Ascending aorta (tissue), 2 donors: ENCODE results near the gene KBTBD4. TPM values are rescaled to one million over a fixed set of nuclear protein-coding genes. Genes with fewer than 3 reads are reported as not detected.
A peak's percentile ranks its signal among the peaks of the same experiment; 100 is the strongest.

ENCODE experiments used
- DNase-seq, 2 donors: peaks; one replicate each; pipeline ENCODE4 v3.0.0-alpha.2; 2019; ENCODE audit warnings: low spot score in 2 of 2
- H3K27ac ChIP-seq, 2 donors: fragments of 200-600 bp; sonication (generic); one replicate each; pipeline ENCODE4 v1.5.1; 2016 to 2017; ENCODE audit warnings: mild to moderate bottlenecking in 1 of 2
- H3K27me3 ChIP-seq: fragments of 200-600 bp; sonication (generic); one replicate; pipeline ENCODE4 v1.5.1; 2017
- H3K36me3 ChIP-seq, 2 donors: fragments of 200-600 bp; sonication (generic); one replicate each; pipeline ENCODE4 v1.5.1; 2016
- H3K4me1 ChIP-seq, 2 donors: fragments of 200-600 bp; sonication (generic); one replicate each; pipeline ENCODE4 v1.5.1; 2016 to 2017; ENCODE audit warnings: mild to moderate bottlenecking in 1 of 2
- H3K4me3 ChIP-seq, 2 donors: fragments of 200-600 bp; sonication (generic); one replicate each; pipeline ENCODE4 v1.5.1; 2016 to 2017; ENCODE audit warnings: mild to moderate bottlenecking in 1 of 2
- H3K9me3 ChIP-seq, 2 donors: fragments of 200-600 bp; sonication (generic); one replicate each; pipeline ENCODE4 v1.5.1; 2016
- CTCF ChIP-seq, 3 experiments: fragments of 200-600 bp in 2 of 3; fragments of 450-650 bp in 1 of 3; sonication (generic) in 2 of 3; IDR thresholded peaks; one replicate each; pipeline ENCODE4 v1.5.1; 2016 to 2019; ENCODE audit warnings: antibody characterized with exemption in 3 of 3, mild to moderate bottlenecking in 1 of 3, moderate library complexity in 1 of 3
- intact Hi-C: fragments of 100-400 bp; cut with DNase I; formaldehyde crosslinking; loops from one replicate; pipeline ENCODE4 v1.15.1; 2023
- total RNA-seq: library from RNA; depleted of rRNA; stranded (reverse); fragments of >200 nt; gene quantifications from one replicate; pipeline ENCODE4 v1.1.0, GENCODE V29; 2016

Gene KBTBD4
- total RNA-seq, 1 donor from 2014 or later: 14.8 TPM

DNA sequence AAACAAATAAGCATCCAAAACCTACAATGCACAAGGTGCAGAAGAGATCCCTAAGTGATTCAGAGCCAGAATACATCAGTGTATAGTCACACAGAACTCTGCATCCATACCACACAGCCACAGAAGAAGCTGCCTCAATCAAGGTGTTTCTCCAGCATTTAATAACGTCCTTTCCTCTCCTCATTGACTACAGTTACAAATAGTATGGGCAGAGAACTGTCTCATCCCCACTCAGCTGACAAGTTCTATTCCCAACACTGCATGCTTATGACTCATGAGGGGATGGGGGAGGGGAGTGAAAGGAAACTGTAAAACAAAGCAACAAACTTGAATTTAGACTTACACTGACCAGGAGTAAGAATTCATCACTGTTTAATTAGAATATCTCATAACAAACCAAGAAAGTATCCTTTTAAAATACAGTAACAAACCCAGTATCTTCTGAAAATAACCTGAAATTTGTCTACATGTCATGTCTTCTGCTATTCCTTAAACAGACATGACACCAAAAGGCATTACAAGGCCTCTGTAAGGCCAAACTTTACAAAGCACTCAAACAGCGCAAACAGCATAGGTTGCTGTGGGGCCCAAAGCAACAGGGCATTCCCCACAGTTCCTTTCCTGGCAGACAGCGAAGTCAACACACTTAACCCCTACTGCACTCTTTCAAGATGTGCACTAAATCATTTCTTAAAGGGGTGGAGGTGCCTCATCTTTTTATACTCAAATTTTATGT, 55.1 kb downstream of the KBTBD4 start:
- intact Hi-C loops: no loop called here
- TF ChIP-seq CTCF (IDR thresholded peaks at IDR 0.05): no peak
- H3K27me3 ChIP-seq: no peaks in the 10 kb centered on the region
- H3K4me1 ChIP-seq: peaks cover 7 to 53% of the 10 kb centered on the region in 2 donors
- peak in 1 of 2 donors; percentile 72 for DNase-seq
- peak overlapping the region; percentile 18 to 56 for H3K4me3 ChIP-seq
- no peaks in the 10 kb centered on the region for H3K36me3 ChIP-seq
- H3K27ac ChIP-seq: peak overlapping the region; percentile 62 to 87
- no peaks in the 10 kb centered on the region for H3K9me3 ChIP-seq

Other genes with a start within 250 kb of the KBTBD4 start
- gene MYBPC3, start 226.3 kb downstream of the KBTBD4 start, total RNA-seq: not detected
- 98.2 TPM for gene SPI1, start 200.4 kb downstream of the KBTBD4 start, total RNA-seq
- gene SLC39A13, start 170.4 kb downstream of the KBTBD4 start, total RNA-seq: 246 TPM
- 34.8 TPM for gene PSMC3, start 152.5 kb downstream of the KBTBD4 start, total RNA-seq
- not detected for gene RAPSN, start 129.8 kb downstream of the KBTBD4 start, total RNA-seq
- 68.9 TPM for gene CELF1, start 25.8 kb downstream of the KBTBD4 start, total RNA-seq
- 215 TPM for gene PTPMT1, start 13.4 kb downstream of the KBTBD4 start, total RNA-seq
- 19.9 TPM for gene NDUFS3, start 104 bp upstream of the KBTBD4 start, total RNA-seq
- not detected for gene FAM180B, start 7.7 kb upstream of the KBTBD4 start, total RNA-seq
- gene C1QTNF4, start 15.4 kb upstream of the KBTBD4 start, total RNA-seq: not detected
- 55.9 TPM for gene MTCH2, start 63.6 kb upstream of the KBTBD4 start, total RNA-seq
- not detected for gene AGBL2, start 136.4 kb upstream of the KBTBD4 start, total RNA-seq
- gene FNBP4, start 188.4 kb upstream of the KBTBD4 start, total RNA-seq: 61.4 TPM